GM23248 (cell line): ENCODE results near the gene ZNF614.

Experiments used
- EZH2 ChIP-seq: fragments of 200-600 bp; sonication (generic); IDR thresholded peaks from 2 replicates; pipeline ENCODE4 v1.6.1; 2018; ENCODE audit warnings: antibody characterized with exemption, mild to moderate bottlenecking; ENCODE audit not compliant: insufficient read depth, poor library complexity, severe bottlenecking
- EZH2phosphoT487 ChIP-seq: fragments of 200-600 bp; sonication (generic); IDR thresholded peaks from 2 replicates; pipeline ENCODE4 v1.6.1; 2018; ENCODE audit warnings: antibody characterized with exemption, moderate library complexity, mild to moderate bottlenecking, low read depth; ENCODE audit not compliant: insufficient read depth

DNA sequence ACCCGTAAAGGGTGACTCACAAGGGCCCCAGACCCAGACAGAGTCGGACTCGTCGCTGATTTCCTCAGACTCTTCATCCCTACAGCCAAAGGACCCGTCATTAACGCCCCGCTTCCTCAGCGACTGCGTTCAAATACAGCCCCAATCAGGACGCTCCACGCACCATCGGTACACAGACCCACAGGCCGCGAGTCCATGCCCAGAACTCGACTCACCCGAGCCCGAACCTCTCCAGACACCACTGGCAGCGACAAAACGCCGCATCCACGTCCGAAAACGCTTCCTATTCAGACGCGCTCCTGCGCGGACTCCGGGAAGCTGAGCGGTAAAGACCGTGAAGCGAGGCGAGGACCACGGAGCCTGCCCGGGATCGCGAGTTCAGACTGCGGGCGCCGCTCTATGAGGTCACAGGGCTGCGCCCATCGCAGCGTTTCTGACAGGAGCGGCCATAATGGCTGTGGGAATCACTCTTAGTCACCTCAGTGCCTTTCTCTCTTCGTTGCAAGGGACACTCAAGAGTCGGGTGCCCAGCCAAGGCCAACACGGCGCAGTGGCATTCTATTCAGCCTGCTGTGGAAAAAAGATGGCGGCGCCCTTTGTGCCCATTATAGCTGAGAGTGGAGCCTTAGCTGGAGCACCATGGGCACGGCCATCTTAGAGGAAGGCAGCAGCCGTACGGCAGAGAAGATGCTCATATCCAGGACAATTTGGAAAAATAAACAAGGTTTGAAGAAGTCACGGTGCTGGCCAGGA lies at the start of gene ZNF614:
- no peak for TF ChIP-seq EZH2
- no peak for TF ChIP-seq EZH2phosphoT487
